ENCODE measurements around the gene RELN.
"Not testable (repeated sequence)": the region's sequence is repeated elsewhere in the genome, so short reads cannot be mapped to it uniquely, and the experiment has no call there.

DNA sequence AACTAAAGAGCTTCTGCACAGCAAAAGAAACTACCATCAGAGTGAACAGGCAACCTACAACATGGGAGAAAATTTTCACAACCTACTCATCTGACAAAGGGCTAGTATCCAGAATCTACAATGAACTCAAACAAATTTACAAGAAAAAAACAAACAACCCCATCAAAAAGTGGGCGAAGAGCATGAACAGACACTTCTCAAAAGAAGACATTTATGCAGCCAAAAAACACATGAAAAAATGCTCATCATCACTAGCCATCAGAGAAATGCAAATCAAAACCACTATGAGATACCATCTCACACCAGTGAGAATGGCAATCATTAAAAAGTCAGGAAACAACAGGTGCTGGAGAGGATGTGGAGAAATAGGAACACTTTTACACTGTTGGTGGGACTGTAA lies 78.4 kb downstream of the RELN start:
- not testable (repeated sequence) for TF ChIP-seq CTCF (optimal IDR thresholded peaks at IDR 0.05 in 1 of 3, IDR thresholded peaks at IDR 0.05 in 1 of 3, conservative IDR thresholded peaks at IDR 0.05 in 1 of 3; ENCODE audit: extremely low read depth in 1 of 3, insufficient read depth in 2 of 3, low read length in 3 of 3); EZH2 (IDR thresholded peaks at IDR 0.05; ENCODE audit: low read length)

Measured in keratinocyte (primary cell).